Measurements from ENCODE around the gene STX19.

STX19 gene

DNA sequence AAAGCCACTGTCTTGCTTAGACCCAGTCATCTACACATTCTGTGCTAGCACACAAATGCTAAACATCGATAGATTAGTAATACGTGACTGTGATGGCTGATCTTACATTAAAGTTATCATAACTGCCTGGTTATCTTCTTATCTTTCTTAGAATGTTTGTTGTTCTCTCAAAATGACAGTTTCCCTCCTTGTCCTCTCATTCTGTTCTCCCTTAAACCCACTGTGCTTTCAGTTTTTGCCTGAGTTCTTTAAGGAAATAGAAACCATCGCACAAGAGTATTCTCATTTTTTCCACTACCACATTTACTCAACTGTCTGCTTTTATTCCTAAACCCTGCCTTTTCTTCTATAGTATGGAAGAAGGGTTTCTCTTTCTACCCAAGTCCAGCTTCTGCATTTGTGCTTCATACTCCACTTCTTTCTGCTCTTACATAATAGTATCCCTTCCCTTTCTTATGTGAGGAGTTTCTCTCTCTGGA is 17.1 kb downstream of the STX19 start:
- DNase-seq (ENCODE audit: low read depth), result no peak
- TF ChIP-seq CTCF (IDR thresholded peaks at IDR 0.05; ENCODE audit: control insufficient read depth, insufficient read depth, low read depth, low read length, missing control alignments), result no peak
- no peak overlapping the region for H3K4me3 ChIP-seq (ENCODE audit: control insufficient read depth, low read depth, low read length)

DNA sequence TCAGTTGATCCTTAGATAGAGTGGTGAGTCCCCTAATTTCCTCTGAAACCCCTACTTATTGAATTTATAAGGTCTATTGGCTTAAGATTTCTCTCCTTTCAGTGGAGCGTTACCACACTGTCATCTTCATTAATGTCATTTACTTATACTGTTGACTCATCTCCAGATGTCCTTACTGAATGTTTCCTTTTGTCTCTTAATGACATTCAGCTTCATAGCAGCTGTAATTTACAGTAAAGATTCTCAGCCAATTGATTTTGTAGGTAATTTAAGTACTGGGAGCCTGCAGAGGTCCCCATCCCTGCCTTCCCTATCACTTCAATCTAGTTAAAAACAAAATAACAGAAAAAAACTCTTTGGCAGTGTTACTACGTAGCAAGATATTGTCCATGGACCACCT is 18.8 kb downstream of the STX19 start:
- no peak for DNase-seq (ENCODE audit: low read depth)
- TF ChIP-seq CTCF (IDR thresholded peaks at IDR 0.05; ENCODE audit: control insufficient read depth, insufficient read depth, low read depth, low read length, missing control alignments), result no peak

DNA sequence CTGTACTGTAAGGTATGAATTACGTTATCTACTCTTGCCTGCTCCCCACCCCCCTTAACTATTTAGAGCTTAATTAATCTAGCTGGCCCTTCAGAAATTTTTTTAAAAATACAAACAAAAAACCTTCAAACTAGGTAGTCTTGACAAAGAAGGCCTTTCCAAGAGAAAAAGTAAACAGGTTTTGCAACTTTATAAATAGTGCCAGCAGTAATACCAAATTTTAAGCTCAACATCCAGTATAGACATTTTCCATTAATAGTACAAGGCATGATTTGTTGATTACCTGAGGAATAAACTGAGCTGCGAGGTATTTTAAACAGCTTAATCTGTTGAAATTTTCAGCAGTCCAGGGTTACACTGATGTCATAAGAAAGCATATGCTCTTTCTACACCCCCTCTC is 20.1 kb downstream of the STX19 start:
- no peak for TF ChIP-seq CTCF (IDR thresholded peaks at IDR 0.05; ENCODE audit: control insufficient read depth, insufficient read depth, low read depth, low read length, missing control alignments)
- H3K4me3 ChIP-seq (ENCODE audit: control insufficient read depth, low read depth, low read length), result no peak overlapping the region
- DNase-seq (ENCODE audit: low read depth), result no peak

More for the DNA sequence above, 18.8 kb downstream of the STX19 start:
- H3K4me3 ChIP-seq (ENCODE audit: control insufficient read depth, low read depth, low read length), result no peak overlapping the region

GRCh38 chr3:94004301-94004910 is 24.0 kb downstream of the STX19 start:
- H3K4me3 ChIP-seq (ENCODE audit: control insufficient read depth, low read depth, low read length), result no peak overlapping the region
- peak; percentile 46 for DNase-seq (ENCODE audit: low read depth)
- peak; percentile 71 for TF ChIP-seq CTCF (IDR thresholded peaks at IDR 0.05; ENCODE audit: control insufficient read depth, insufficient read depth, low read depth, low read length, missing control alignments)

DNA sequence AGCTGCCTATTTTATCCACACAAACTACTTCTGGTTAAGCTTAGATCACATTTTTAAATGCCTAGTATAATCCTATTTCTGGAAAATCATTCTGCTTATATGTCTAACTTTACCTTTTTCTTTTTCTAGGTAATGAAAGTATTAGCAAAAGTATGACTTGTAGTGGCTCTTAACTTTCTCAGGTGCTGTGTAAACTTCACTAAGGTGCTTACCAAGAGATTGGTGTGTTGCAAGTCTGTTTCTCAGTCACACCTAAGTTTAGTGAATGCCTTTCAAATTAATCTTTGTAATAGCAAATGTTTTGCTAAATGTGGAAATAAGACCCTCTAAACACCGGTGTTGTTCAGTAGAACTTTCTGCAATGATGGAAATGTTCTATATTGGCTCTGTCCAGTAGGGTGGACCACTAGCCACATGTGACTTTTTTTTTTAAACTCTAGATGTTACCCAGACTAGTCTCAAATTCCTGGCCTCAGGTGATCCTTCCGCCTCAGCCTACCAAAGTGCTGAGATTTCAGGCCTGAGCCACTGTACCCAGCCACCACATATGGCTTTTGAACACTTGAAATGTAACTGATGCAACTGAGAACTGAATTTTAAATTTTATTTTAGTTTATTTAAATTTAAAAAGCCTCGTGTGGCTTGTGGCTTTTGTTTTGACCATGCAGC is 26.4 kb downstream of the STX19 start:
- no peak for DNase-seq (ENCODE audit: low read depth)
- TF ChIP-seq CTCF (IDR thresholded peaks at IDR 0.05; ENCODE audit: control insufficient read depth, insufficient read depth, low read depth, low read length, missing control alignments), result no peak

DNA sequence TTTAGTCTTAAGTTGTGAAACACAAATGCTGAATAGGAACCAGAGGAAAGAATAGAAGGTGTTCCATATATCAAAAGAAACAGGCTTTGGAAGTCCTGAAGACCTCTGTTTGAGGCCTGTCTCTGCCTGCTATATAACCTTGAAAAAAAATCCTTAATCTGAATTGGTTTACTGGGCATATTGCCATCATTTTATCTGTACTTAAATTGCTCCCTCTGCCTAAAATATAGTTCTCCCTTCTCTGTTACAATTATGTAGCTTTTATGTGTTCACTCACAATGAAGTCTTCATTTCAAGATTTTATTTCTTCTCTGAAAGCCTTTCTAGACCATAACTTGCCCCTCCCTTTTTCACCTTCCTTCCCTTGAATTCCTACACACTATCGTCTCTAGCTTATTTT is 27.2 kb downstream of the STX19 start:
- no peak overlapping the region for H3K4me3 ChIP-seq (ENCODE audit: control insufficient read depth, low read depth, low read length)
- no peak for TF ChIP-seq CTCF (IDR thresholded peaks at IDR 0.05; ENCODE audit: control insufficient read depth, insufficient read depth, low read depth, low read length, missing control alignments)
- no peak for DNase-seq (ENCODE audit: low read depth)

More for the DNA sequence above, 26.4 kb downstream of the STX19 start:
- H3K4me3 ChIP-seq (ENCODE audit: control insufficient read depth, low read depth, low read length), result no peak overlapping the region

Data from AG09309 (cell line).